ENCODE results near the gene C17orf50.
A peak's percentile ranks its signal among the peaks of the same experiment; 100 is the strongest.

The C17orf50 gene

DNA sequence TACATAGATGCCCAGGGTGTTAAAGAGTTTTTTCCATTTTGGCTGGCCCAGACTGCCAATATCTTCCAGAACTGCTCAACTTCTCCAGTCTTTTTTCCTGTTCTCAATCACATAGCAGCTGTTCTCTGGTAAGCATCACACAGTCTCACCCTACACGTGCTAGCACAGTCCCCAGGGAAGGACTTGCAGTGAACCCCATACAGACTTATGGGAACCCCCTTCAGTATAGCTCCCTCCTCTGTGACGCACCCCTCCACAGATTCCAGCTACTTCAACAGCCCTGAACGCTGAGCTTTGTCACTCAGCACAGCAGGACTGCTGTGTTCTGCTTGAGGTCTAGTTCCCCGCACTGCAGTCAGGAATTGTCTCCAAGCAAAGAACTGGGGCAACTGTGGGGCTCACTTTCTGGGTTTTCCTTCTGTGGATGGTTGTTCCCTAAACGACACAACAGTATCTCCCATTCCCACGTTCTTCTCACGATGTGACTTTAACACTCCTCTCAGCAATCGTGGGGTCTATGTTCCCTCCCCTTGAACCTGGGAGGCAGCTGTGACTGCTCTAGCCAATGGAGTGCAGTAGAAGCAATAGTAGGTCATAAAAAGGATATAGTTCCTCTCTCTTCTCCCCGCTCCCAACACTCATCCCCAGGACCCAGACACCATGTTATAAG lies 31.1 kb downstream of the C17orf50 start:
- no peak for DNase-seq

DNA sequence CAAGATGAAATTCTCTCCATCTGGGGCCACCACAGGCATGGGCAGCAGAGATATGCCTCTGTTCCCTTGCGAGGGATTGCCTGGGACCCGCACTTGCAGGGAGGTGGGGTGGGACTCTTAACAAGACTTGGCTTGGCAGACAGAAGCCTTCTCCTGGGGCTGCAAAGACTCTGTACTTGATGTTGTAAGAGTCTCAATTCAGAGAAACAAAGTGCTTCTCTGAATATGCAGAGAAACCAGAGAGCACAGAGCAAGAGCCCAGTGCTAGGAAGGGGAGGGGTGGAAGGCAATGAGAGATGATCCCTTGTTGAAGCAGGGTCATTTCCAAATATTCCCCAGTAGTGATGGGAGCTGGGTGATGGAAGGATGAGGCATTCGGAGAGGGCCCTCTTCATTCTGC lies 32.6 kb downstream of the C17orf50 start:
- DNase-seq, result no peak

DNA sequence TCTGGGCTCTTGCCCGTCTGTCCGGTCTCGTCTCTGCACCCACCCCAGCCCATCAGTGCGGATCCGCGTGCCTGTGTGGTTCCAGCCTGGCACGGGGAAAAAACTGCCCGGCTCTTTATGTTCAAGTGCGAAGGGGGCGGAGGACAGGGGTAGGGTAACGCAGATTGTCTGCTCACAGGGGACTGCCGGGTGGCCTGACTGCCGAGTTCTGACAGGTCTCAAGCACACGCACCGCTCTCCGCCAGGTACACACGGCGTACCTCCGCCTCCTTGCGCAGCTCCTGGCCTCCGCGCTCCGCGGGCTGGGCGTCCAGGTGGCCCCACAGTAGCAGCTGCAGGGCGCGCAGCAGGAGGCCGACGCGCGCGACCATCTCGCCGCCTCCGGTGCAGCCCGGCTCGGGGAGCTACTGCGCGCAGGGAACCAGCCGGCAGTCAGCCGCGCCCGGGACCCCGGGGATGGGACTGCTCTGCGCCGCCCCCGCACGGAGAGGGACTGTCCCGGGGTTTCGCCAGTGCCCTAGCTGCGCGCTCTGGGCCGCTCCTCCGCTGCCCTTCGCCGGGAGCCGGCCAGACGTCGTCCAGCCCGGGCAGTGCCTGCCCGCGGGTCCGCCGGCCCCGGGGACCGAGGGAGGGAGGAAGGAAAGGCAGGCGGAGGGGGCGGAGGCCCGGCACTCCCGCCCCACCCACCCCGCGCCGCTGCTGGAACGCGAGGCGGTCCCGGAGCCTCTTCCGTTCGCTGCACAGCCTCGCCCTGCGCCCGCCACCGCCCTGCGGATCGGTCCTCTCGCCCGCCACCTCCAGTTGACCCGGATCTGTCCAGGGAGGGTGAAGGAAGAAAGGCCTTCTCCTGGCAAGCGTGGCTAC lies 34.6 kb downstream of the C17orf50 start, which contains the start of gene MMP28:
Gene MMP28 (minus strand): TSS at position 635 of the 864 bp plus-strand sequence. CDS start 264 bp downstream, at position 371.
- DNase-seq, result peak; percentile 75

DNA sequence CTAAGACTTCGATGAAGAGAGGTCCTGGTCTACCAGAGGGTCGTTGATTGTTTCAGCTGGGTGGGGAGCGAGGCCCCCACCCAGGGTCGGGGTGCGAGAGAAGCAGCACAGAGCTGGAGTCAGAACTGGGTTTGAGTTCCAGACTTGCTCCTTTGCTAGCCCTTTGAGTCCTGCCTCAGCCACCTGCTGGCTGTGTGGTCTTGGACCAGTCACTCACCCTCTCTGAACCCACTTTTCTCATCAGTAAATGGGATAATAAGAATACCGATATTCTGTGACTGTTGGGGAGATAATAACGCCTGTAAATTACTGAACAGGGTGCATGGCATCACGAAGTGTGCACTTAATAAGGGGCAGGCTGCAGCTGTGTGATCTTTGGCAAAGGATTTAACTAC lies 35.2 kb downstream of the C17orf50 start:
- DNase-seq, result no peak

- DNase-seq, result no peak
These were observed 36.3 kb downstream of the C17orf50 start for GRCh38 chr17:35796942-35797341.

- no peak for DNase-seq
These were observed 36.7 kb downstream of the C17orf50 start for GRCh38 chr17:35797370-35797769.

- DNase-seq, result no peak
These were observed 37.2 kb downstream of the C17orf50 start for GRCh38 chr17:35797918-35798317.

DNA sequence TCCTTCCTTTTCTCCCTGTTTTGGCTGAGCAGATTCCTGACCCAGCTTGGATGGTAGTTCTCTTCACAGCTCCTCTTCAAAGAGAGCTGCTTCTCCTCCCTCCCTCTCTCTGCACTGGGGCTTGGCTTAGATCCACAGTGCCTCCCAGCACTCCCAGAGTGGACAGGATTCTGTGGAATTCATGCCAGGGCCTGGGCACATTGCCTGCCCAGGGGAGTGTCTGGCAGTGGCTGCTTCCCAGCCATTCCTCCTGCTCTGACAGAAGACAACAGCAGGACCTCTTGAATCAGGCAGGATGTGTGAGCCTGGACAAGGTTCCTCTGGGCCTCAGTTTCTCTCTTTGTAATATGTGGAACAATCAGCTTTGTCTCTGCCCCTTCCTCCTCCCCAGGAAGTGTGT lies 39.3 kb downstream of the C17orf50 start:
- DNase-seq, result no peak

GRCh38 chr17:35801583-35802224 lies 41.0 kb downstream of the C17orf50 start:
- DNase-seq, result no peak

GRCh38 chr17:35804658-35805192 lies 44.0 kb downstream of the C17orf50 start:
- no peak for DNase-seq

DNA sequence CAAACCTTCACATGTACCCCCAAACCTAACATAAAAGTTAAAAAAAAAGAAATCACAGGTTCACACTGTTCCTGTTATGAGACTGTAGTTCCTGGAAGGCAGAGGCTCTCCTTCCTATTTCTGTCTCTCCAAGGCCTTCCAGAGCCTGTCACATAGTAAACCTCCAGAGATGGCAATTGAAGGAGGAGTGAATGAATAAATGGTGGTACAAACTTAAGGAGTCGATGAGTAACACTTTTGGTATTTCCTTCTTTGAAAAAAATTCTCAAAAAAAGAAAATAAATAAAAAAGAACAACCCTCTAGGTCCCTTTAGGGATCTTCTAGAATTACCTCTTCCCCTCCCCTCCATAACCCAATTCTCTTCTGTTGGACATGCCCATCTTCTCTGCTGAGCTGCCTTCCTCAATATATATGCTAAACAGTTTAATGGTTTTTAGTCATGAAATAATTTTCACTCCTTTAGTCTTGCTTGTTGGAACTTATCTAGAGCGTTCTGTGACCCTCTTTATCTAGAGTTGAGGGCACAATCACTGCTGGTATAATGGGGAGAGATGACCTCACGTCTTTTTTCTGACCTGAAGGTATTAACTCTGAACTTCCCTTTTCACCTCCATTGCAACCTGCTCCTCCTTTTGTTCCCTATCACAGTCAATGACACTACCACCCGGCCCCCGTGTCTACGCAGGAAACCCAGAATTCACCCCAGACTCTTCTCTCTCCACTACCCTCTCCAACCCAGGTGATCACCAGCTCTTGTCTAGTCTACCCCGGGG lies 46.9 kb downstream of the C17orf50 start:
- no peak for DNase-seq

- DNase-seq, result no peak
These were observed 47.7 kb downstream of the C17orf50 start for GRCh38 chr17:35808240-35808961.

DNA sequence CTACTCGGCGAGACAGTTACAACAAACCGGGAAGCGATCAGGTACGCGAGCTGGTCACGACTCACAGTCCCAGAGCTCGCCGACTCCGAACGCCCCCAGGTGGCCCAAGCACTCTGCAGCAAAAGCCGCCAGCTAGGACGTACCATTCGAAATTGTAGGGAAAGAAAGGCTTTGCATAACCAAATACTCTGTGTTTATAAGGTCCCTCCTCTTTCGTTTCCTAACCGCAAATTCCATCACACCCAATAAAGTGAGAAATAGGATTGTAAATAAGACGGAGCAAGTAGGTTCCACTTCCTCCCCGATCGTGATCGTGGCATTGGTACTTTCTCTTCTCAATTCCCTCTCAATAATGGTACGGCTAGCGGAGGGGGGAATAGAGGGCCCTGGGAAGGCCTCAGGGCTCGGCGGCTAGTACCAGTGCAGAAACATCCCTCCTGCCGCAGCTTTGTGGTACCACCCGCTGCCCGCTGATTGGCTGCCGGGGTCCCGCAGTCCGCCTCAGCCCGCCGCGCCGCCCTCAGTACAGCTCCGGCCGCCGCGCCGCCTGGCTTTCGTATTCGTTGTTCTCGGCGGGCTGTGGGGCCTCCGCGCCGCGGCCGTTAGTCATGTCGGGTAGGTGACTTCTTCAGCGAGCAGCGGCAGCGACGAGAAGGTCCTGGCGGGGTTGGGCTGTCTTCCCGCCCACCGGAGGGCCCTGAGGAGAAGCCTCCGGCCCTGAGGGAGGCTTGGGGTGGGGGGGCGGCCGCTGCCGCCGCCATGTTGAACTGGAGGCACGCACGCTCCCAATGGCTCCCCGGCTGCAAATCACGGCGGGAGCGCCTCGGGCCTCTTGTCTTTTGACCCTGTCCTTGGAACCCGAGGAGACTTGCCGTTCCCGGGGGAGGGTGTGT lies 48.5 kb downstream of the C17orf50 start, which contains the start of gene TAF15:
Gene TAF15 (plus strand): TSS at position 523 of the 893 bp plus-strand sequence. CDS start 86 bp downstream, at position 609.
- peak; percentile 96 for DNase-seq

GRCh38 chr17:35809855-35810461 lies 49.3 kb downstream of the C17orf50 start:
- no peak for DNase-seq

DNA sequence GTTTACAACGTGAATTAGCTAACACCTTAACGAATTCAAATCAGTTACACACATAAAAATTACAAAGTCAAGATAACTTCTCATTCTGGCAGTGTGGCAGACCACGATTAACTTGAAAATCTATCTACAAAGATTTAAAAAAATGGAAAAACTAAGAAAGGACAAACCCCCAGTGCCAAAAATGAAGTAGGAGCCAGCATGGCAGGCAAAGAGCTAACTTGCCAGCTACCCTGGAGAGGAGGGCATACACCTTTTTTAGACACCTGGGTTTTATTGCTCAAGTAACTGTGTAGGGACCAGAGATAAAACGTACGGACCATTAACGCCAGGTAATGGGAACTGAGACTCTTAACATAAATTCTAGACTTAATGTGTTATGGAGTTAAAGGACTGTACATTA lies 51.1 kb downstream of the C17orf50 start:
- no peak for DNase-seq

DNA sequence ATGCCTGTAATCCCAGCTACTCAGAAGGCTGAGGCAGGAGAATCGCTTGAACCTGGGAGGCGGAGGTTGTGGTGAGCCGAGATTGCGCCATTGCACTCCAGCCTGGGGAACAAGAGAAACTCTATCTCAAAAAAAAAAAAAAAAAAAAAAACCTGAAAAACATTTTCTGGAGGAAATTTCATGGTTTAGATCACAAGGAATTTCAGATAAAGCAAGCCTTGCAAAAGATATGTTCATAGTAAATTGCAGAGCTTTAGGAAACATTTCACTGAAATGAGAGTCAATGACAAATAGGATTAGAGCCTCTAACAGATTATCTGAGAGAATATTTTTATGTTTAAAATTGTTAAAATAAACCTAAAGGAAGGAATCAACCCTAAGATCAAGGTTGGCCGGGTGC lies 51.8 kb downstream of the C17orf50 start:
- DNase-seq, result no peak

Data from activated CD8-positive, alpha-beta memory T cell treated with anti-CD3 and anti-CD28 coated beads, Interleukin-2, amount 50 U/mL, for 48 hours (primary cell).